Measurements from ENCODE around the gene AGBL1.

- no peak for TF ChIP-seq POLR2A (IDR thresholded peaks at IDR 0.05)
- no peak for TF ChIP-seq CTCF (IDR thresholded peaks at IDR 0.05)
Observed at GRCh38 chr15:86316726-86317383, 237.2 kb downstream of the AGBL1 start.
